HFFc6 (cell line): ENCODE data around the gene SYCE3. TPM values are rescaled to one million over a fixed set of nuclear protein-coding genes. Genes with fewer than 3 reads are reported as not detected.

Source experiments
- DNase-seq: peaks from one replicate; pipeline ENCODE4 v3.0.0-alpha.2; 2018
- H3K27ac Mint-ChIP-seq: 2 replicates; pipeline ENCODE4 v1.8.0; 2020; ENCODE audit warnings: mild to moderate bottlenecking, mixed read lengths
- H3K27me3 Mint-ChIP-seq: 2 replicates; pipeline ENCODE4 v1.8.0; 2021; ENCODE audit warnings: mild to moderate bottlenecking, moderate library complexity, mixed read lengths; ENCODE audit not compliant: insufficient read depth
- H3K36me3 Mint-ChIP-seq: 2 replicates; pipeline ENCODE4 v1.8.0; 2021; ENCODE audit warnings: low read depth, mixed read lengths
- H3K4me1 Mint-ChIP-seq: 2 replicates; pipeline ENCODE4 v1.8.0; 2020; ENCODE audit warnings: low read depth, mixed read lengths
- H3K4me3 Mint-ChIP-seq: 2 replicates; pipeline ENCODE4 v1.8.0; 2020; ENCODE audit warnings: mild to moderate bottlenecking, moderate library complexity, mixed read lengths
- H3K9me3 Mint-ChIP-seq: 2 replicates; pipeline ENCODE4 v1.8.0; 2020; ENCODE audit warnings: mild to moderate bottlenecking, mixed read lengths
- total RNA-seq, 6 experiments: library from RNA; stranded (reverse); fragmentation: NEBNext Ultra II Directional; extraction: Animal tissue kit (Norgen Biotek cat#: 25700); gene quantifications; 2 replicates in 1 of 6; 3 replicates in 5 of 6; pipeline ENCODE4 v1.2.3, GENCODE V29; 2021
- TF ChIP-seq, protein P1 (sequence below): fragments of 200-600 bp; sonication (generic); IDR thresholded peaks from 2 replicates; pipeline ENCODE4 v1.5.0; 2021; ENCODE audit warnings: antibody characterized with exemption, mild to moderate bottlenecking

Gene SYCE3
- total RNA-seq, 6 experiments from 2014 or later: not detected

DNA sequence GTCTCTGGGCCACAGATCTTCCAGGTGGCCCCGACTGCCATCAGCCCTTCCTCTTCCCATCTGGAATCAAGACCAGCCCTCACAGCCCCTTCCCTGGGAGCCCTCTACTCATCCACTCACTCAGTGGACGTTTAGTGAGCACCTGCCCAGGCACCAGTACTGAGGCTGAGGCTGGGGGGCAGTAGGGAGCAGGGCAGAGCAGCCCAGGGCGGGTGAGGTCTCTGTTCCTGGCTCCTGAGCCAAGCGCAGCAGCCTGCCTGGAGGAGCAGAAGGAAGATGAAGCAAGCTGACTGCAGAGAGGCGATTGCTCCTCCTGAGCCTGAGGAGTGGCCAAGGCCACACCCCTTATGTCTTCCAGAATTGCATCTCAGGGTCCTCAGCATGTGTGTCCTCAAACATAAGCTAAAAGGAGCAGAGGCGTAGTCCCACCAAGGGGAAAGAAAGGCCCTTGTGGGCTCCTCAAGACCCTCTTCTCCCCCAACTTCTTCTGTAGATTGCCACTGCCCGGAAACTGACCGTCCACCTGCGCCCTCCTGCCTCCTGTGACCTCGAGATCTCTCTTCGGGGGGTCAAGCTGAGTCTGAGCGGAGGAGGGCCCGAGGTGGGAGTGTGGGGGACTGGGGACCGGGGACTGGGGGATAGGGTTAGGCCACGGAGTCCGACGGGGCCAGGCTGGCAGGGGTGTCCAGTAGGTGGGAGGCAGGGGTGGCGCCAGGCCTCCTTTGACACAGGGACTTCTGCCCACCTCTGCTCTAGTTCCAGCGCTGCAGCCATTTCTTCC lies 43.6 kb upstream of the SYCE3 start:
- H3K4me3 Mint-ChIP-seq: no peak overlapping the region
- H3K36me3 Mint-ChIP-seq: no peaks in the 10 kb centered on the region
- DNase-seq: no peak
- TF ChIP-seq, protein P1, sequence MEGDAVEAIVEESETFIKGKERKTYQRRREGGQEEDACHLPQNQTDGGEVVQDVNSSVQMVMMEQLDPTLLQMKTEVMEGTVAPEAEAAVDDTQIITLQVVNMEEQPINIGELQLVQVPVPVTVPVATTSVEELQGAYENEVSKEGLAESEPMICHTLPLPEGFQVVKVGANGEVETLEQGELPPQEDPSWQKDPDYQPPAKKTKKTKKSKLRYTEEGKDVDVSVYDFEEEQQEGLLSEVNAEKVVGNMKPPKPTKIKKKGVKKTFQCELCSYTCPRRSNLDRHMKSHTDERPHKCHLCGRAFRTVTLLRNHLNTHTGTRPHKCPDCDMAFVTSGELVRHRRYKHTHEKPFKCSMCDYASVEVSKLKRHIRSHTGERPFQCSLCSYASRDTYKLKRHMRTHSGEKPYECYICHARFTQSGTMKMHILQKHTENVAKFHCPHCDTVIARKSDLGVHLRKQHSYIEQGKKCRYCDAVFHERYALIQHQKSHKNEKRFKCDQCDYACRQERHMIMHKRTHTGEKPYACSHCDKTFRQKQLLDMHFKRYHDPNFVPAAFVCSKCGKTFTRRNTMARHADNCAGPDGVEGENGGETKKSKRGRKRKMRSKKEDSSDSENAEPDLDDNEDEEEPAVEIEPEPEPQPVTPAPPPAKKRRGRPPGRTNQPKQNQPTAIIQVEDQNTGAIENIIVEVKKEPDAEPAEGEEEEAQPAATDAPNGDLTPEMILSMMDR: 0 out of 2 replicates have a peak, but pooled peaks have one; percentile 11
- H3K4me1 Mint-ChIP-seq: no peaks in the 10 kb centered on the region; the same call in 1 of the 2 replicates
- H3K27ac Mint-ChIP-seq: no peak overlapping the region
- H3K9me3 Mint-ChIP-seq: no peaks in the 10 kb centered on the region
- H3K27me3 Mint-ChIP-seq: peaks cover 52% of the 10 kb centered on the region

DNA sequence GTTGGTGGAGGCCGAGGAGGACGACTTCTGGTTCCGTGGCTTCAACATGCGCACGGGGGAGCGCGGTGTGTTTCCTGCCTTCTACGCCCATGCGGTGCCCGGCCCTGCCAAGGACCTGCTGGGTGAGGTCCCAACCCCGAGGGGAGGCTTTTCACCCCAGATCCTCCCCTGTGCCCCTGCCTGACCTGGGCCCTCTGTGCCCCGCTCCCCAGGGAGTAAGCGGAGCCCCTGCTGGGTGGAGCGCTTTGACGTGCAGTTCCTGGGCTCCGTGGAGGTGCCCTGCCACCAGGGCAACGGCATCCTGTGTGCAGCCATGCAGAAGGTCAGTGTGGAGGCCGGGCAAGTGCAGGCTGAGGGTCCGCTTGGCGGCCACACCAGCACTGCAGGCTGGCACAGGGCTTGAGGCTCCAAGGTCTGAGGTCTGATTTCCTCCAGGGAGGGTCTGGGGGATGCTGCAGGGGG lies 42.9 kb upstream of the SYCE3 start:
- DNase-seq: no peak
- Mint-ChIP-seq H3K4me1 (no peaks in the 10 kb centered on the region; the same call in 1 of the 2 replicates), H3K9me3 (no peaks in the 10 kb centered on the region), H3K4me3 (no peak overlapping the region), H3K36me3 (no peaks in the 10 kb centered on the region), H3K27ac (no peak overlapping the region), H3K27me3 (peaks cover 47% of the 10 kb centered on the region)
- TF ChIP-seq, protein P1: no peak

DNA sequence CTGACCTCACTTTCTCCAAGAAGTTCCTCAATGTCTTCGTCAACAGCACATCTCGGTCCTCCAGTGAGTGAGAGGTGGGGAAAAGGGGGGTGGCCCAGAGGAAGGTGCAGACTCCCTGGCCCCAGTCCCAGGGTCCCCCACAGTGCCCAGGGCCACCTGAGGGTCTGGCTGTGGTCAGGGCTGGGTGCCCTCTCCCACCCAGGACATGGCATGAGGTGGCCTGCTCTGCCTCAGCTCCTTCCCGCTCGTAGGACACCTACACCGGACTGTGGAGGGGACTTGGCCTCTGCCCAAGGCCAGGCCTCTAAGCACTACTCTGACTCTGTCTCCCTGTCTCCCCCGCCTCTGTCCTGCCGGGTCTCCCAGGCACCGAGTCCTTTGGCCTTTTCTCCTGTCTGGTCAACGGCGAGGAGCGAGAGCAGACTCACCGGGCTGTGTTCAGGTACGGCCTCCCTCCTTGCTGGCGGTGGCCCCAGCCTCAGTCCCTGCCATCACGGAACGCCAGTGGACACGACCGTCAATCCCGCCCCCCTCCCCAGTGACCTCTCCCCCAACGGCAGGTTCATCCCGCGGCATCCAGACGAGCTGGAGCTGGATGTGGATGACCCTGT lies 42.4 kb upstream of the SYCE3 start:
- Mint-ChIP-seq H3K27ac (no peak overlapping the region), H3K36me3 (no peaks in the 10 kb centered on the region), H3K4me1 (no peaks in the 10 kb centered on the region; the same call in 1 of the 2 replicates), H3K9me3 (no peaks in the 10 kb centered on the region), H3K4me3 (no peak overlapping the region), H3K27me3 (peaks cover 44% of the 10 kb centered on the region)
- DNase-seq: no peak
- TF ChIP-seq, protein P1: no peak

DNA sequence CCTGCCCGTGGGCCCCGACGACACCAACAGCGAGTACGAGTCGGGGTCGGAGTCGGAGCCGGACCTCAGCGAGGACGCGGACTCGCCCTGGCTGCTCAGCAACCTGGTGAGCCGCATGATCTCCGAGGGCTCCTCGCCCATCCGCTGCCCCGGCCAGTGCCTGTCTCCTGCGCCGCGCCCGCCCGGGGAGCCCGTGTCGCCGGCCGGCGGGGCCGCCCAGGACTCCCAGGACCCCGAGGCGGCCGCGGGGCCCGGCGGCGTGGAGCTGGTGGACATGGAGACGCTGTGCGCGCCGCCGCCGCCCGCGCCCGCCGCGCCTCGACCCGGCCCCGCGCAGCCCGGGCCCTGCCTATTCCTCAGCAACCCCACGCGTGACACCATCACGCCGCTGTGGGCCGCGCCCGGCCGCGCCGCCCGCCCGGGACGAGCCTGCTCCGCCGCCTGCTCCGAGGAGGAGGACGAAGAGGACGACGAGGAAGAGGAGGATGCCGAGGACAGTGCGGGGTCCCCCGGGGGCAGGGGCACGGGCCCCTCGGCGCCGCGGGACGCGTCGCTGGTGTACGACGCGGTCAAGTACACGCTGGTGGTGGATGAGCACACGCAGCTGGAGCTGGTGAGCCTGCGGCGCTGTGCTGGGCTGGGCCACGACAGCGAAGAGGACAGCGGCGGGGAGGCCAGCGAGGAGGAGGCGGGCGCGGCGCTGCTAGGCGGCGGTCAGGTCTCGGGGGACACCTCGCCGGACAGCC lies 41.7 kb upstream of the SYCE3 start:
- H3K9me3 Mint-ChIP-seq: peaks cover 4% of the 10 kb centered on the region; the same call in 1 of the 2 replicates
- no peak for DNase-seq
- H3K27me3 Mint-ChIP-seq: peaks cover 47% of the 10 kb centered on the region
- TF ChIP-seq, protein P1: no peak
- peaks cover 4% of the 10 kb centered on the region; the same call in 1 of the 2 replicates for H3K36me3 Mint-ChIP-seq
- H3K4me3 Mint-ChIP-seq: no peak overlapping the region
- no peaks in the 10 kb centered on the region; the same call in 1 of the 2 replicates for H3K4me1 Mint-ChIP-seq
- no peak overlapping the region for H3K27ac Mint-ChIP-seq

DNA sequence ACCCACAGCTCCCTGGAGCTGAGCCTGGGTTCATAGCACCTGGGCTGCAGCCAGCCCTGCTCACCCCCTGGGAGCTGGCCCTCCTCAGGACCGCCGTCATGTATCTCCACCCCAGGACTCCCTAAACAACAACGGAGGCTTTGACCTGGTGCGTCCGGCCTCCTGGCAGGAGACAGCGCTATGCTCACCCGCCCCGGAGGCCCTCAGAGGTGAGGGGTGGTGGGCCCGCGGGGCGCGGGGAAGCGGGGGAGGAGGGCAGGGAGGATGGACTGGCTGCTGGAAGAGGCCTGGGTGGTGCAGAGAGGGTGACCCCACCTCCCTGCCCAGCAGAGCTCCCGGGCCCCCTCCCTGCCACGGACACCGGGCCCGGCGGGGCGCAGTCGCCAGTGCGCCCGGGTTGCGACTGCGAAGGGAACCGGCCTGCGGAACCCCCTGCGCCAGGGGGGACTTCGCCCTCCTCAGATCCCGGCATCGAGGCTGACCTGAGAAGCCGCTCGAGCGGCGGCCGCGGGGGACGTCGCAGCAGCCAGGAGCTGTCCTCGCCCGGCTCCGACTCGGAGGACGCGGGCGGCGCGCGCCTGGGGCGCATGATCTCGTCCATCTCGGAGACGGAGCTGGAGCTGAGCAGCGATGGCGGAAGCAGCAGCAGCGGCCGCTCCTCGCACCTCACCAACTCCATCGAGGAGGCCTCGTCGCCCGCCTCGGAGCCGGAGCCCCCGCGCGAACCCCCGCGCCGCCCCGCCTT lies 41.0 kb upstream of the SYCE3 start:
- Mint-ChIP-seq H3K27me3 (peaks cover 45% of the 10 kb centered on the region), H3K27ac (no peak overlapping the region), H3K9me3 (peaks cover 4% of the 10 kb centered on the region; the same call in 1 of the 2 replicates), H3K4me3 (no peak overlapping the region), H3K4me1 (no peaks in the 10 kb centered on the region; the same call in 1 of the 2 replicates), H3K36me3 (peaks cover 4% of the 10 kb centered on the region; the same call in 1 of the 2 replicates)
- TF ChIP-seq, protein P1: no peak
- DNase-seq: no peak
